Ishikawa (cell line): ENCODE data around the gene LIPE.

Experiments
- CEBPB ChIP-seq: IDR thresholded peaks from 2 replicates; pipeline ENCODE4 v1.6.1; 2012
- CREB1 ChIP-seq: IDR thresholded peaks from 2 replicates; pipeline ENCODE4 v1.6.1; 2012; ENCODE audit warnings: low read depth
- EGR1 ChIP-seq: IDR thresholded peaks from 2 replicates; pipeline ENCODE4 v1.6.1; 2012
- EP300 ChIP-seq: IDR thresholded peaks from 2 replicates; pipeline ENCODE4 v1.6.1; 2012; ENCODE audit warnings: borderline replicate concordance
- FOXM1 ChIP-seq: IDR thresholded peaks from 2 replicates; pipeline ENCODE4 v1.6.1; 2012; ENCODE audit warnings: low read depth, borderline replicate concordance
- NFIC ChIP-seq: IDR thresholded peaks from 2 replicates; pipeline ENCODE4 v1.6.1; 2012
- RAD21 ChIP-seq: IDR thresholded peaks from 2 replicates; pipeline ENCODE4 v1.6.1; 2012; ENCODE audit warnings: low read depth
- REST ChIP-seq: IDR thresholded peaks from 2 replicates; pipeline ENCODE4 v1.6.1; 2012; ENCODE audit warnings: low read depth, mild to moderate bottlenecking
- TAF1 ChIP-seq: IDR thresholded peaks from 2 replicates; pipeline ENCODE4 v1.6.1; 2012; ENCODE audit warnings: low read depth, mild to moderate bottlenecking
- TCF12 ChIP-seq: IDR thresholded peaks from 2 replicates; pipeline ENCODE4 v1.6.1; 2012; ENCODE audit warnings: low read depth
- TEAD4 ChIP-seq: IDR thresholded peaks from 2 replicates; pipeline ENCODE4 v1.6.1; 2012
- USF1 ChIP-seq: IDR thresholded peaks from 2 replicates; pipeline ENCODE4 v1.6.1; 2012
- YY1 ChIP-seq: IDR thresholded peaks from 2 replicates; pipeline ENCODE4 v1.6.1; 2012; ENCODE audit warnings: low read depth
- ZBTB7A ChIP-seq: IDR thresholded peaks from 2 replicates; pipeline ENCODE4 v1.6.1; 2012; ENCODE audit warnings: low read depth
- TF ChIP-seq, protein P1 (sequence below): IDR thresholded peaks from 2 replicates; pipeline ENCODE4 v1.6.1; 2012

Gene LIPE

DNA sequence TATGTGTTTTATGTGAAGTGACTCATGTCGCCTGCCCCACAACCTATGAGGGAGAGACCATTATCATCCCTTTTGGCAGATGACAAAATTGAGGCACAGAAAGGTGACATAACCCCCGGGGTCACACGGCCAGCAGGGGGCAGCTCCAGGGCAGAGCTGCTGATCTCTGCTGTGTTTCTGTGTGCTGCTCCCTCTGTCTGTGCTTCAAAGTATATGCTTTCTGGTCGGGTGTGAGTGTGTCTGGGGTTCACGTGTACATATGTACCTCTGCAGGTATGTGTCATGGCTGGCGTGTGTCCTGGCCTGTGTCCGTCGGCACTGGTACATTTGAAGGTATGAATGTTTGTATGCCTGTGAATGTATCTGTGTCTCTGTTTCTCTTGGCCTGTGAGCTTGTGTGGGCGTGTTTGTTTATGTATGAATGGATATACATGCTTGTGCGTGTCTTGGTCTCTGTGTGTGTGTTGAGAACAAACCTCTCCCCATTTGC lies 7.1 kb downstream of the LIPE start:
- no peak for TF ChIP-seq EGR1
- no peak for TF ChIP-seq NFIC
- TF ChIP-seq FOXM1, result no peak
- TF ChIP-seq TAF1, result no peak
- TF ChIP-seq, protein P1, sequence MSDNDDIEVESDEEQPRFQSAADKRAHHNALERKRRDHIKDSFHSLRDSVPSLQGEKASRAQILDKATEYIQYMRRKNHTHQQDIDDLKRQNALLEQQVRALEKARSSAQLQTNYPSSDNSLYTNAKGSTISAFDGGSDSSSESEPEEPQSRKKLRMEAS, result no peak
- TF ChIP-seq ZBTB7A, result no peak
- TF ChIP-seq REST, result no peak
- no peak for TF ChIP-seq USF1
- TF ChIP-seq TEAD4, result no peak
- TF ChIP-seq CEBPB, result no peak
- TF ChIP-seq RAD21, result no peak
- TF ChIP-seq CREB1, result no peak
- no peak for TF ChIP-seq EP300
- TF ChIP-seq YY1, result no peak
- TF ChIP-seq TCF12, result no peak

- TF ChIP-seq CREB1 (no peak), RAD21 (no peak), USF1 (no peak), REST (no peak), EGR1 (no peak), TCF12 (no peak), CEBPB (no peak), FOXM1 (no peak), EP300 (no peak), YY1 (no peak), TAF1 (no peak)
- TF ChIP-seq, protein P1, result no peak
Measured at GRCh38 chr19:42419309-42419708, 7.9 kb downstream of the LIPE start.

- TF ChIP-seq YY1 (no peak), TCF12 (no peak), RAD21 (no peak), ZBTB7A (no peak), CREB1 (no peak), TEAD4 (no peak), REST (no peak), CEBPB (no peak), USF1 (no peak), EGR1 (no peak)
Measured at GRCh38 chr19:42412661-42413076, 14.5 kb downstream of the LIPE start.

DNA sequence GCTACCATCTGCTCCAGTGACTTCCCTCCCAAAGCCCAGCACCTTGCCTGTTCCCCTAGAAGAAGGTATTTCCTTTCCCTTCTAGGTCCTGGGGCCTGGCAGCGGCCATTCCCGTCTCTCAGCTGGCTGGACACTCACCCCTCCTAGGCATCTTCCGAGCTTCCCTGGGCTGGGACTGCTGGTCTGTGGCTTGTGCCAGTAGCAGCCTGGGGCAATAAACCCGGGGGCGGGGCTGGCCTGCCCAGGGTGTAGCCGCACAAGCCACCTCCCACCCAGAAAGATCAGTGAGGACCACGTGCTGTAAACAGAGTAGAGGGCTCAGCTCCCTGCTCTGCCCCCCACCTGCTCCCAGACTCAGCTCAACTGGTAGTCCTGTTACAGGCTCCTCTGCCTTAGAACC lies 15.0 kb downstream of the LIPE start:
- TF ChIP-seq CREB1, result no peak
- no peak for TF ChIP-seq ZBTB7A
- no peak for TF ChIP-seq RAD21
- TF ChIP-seq REST, result no peak
